Stimulated activated naive CD8-positive, alpha-beta T cell treated with anti-CD3 and anti-CD28 coated beads, Interleukin-15, Interleukin-2, amounts not matched to agents 100 U/mL and 50 U/mL, for 24 hours (primary cell): ENCODE measurements around the gene BIVM.
"Not testable (repeated sequence)": the region's sequence is repeated elsewhere in the genome, so short reads cannot be mapped to it uniquely, and the experiment has no call there.

Source experiments
- ATAC-seq: fragments of 150-1000 bp; cut with Tn5 transposase; one replicate; pipeline ENCODE4 v1.10.0; 2021
- DNase-seq: peaks from one replicate; pipeline ENCODE4 v3.0.0; 2021

Gene BIVM

GRCh38 chr13:102798581-102799425 lies at the start of gene BIVM, which contains the start of gene POGLUT2:
BIVM (plus strand) TSS chr13:102799119; CDS start chr13:102807268, 8,149 bp downstream.
POGLUT2 (minus strand) TSS chr13:102798976; CDS start chr13:102798670, 306 bp downstream.
- DNase-seq: peak; percentile 85
- peak; percentile 93 for ATAC-seq

- DNase-seq: no peak
- no peak for ATAC-seq
These were observed 47.0 kb upstream of the BIVM start for GRCh38 chr13:102751886-102752285.

GRCh38 chr13:102757006-102757405 lies 41.9 kb upstream of the BIVM start:
- ATAC-seq (no peak), DNase-seq (no peak)

GRCh38 chr13:102758842-102759241 lies 40.1 kb upstream of the BIVM start:
- no peak for DNase-seq
- ATAC-seq: no peak

- ATAC-seq (no peak), DNase-seq (no peak)
These were observed 37.8 kb upstream of the BIVM start for GRCh38 chr13:102761071-102761470.

- DNase-seq (no peak), ATAC-seq (no peak)
These were observed 35.2 kb upstream of the BIVM start for GRCh38 chr13:102763741-102764140.

GRCh38 chr13:102768909-102769308 lies 30.0 kb upstream of the BIVM start:
- ATAC-seq: no peak
- DNase-seq: no peak

GRCh38 chr13:102769679-102770078 lies 29.2 kb upstream of the BIVM start:
- DNase-seq (no peak), ATAC-seq (no peak)

- ATAC-seq (no peak), DNase-seq (no peak)
These were observed 28.5 kb upstream of the BIVM start for GRCh38 chr13:102770435-102770834.

GRCh38 chr13:102771298-102772041 lies 27.4 kb upstream of the BIVM start:
- ATAC-seq: no peak
- DNase-seq: no peak

- DNase-seq: no peak
These were observed 26.9 kb upstream of the BIVM start for GRCh38 chr13:102772042-102772425.

GRCh38 chr13:102773441-102774213 lies 25.3 kb upstream of the BIVM start, which contains the start of gene TEX30:
TEX30 (minus strand) TSS chr13:102773786; CDS start chr13:102770026, 3,760 bp downstream.
- peak; percentile 97 for ATAC-seq
- peak; percentile 90 for DNase-seq

More at GRCh38 chr13:102772042-102772425, 26.9 kb upstream of the BIVM start:
- ATAC-seq: no peak

GRCh38 chr13:102774214-102774568 lies 24.7 kb upstream of the BIVM start:
- ATAC-seq (no peak), DNase-seq (peak; percentile 17)

- ATAC-seq: no peak
- DNase-seq: no peak
These were observed 24.1 kb upstream of the BIVM start for GRCh38 chr13:102774591-102775520.

- DNase-seq: no peak
- ATAC-seq: no peak
These were observed 22.6 kb upstream of the BIVM start for GRCh38 chr13:102776271-102776670.

GRCh38 chr13:102777736-102778135 lies 21.2 kb upstream of the BIVM start:
- no peak for DNase-seq

GRCh38 chr13:102779436-102780159 lies 19.3 kb upstream of the BIVM start:
- peak; percentile 43 for DNase-seq

More at GRCh38 chr13:102777736-102778135, 21.2 kb upstream of the BIVM start:
- ATAC-seq: no peak

GRCh38 chr13:102780656-102781055 lies 18.3 kb upstream of the BIVM start:
- not testable (repeated sequence) for ATAC-seq, DNase-seq

More at GRCh38 chr13:102779436-102780159, 19.3 kb upstream of the BIVM start:
- ATAC-seq: peak; percentile 88

GRCh38 chr13:102781591-102781990 lies 17.3 kb upstream of the BIVM start:
- ATAC-seq (no peak), DNase-seq (no peak)

GRCh38 chr13:102784483-102784882 lies 14.4 kb upstream of the BIVM start:
- DNase-seq: no peak
- ATAC-seq: no peak
